Esophagus squamous epithelium (tissue), 4 donors: ENCODE measurements around the gene WDR76.

Experiments
- CTCF ChIP-seq, 6 experiments: fragments of 450-650 bp in 4 of 6; fragments of 200-600 bp in 2 of 6; sonication (generic) in 2 of 6; IDR thresholded peaks; one replicate each; pipeline ENCODE4 v1.5.1; 2016 to 2019; ENCODE audit warnings: antibody characterized with exemption in 6 of 6, mild to moderate bottlenecking in 4 of 6, moderate library complexity in 4 of 6
- POLR2A ChIP-seq, 4 donors: fragments of 450-650 bp; IDR thresholded peaks; one replicate each; pipeline ENCODE4 v1.6.1; 2017; ENCODE audit warnings: antibody characterized with exemption in 4 of 4, mild to moderate bottlenecking in 4 of 4, moderate library complexity in 3 of 4

- no peak for TF ChIP-seq CTCF (IDR thresholded peaks at IDR 0.05)
- TF ChIP-seq POLR2A (IDR thresholded peaks at IDR 0.05), result no peak
Measured at GRCh38 chr15:43901495-43901894, 74.7 kb downstream of the WDR76 start.
